GM18873 (cell line): ENCODE data around the gene TTK.

Experiments
- ATAC-seq: cut with Tn5 transposase; IDR thresholded peaks from one replicate; pipeline ENCODE4 v1.9.1; 2021; ENCODE audit warnings: mild to moderate bottlenecking, moderate library complexity, moderate number of reproducible peaks; ENCODE audit not compliant: unreplicated experiment, low FRiP score

Gene TTK

DNA sequence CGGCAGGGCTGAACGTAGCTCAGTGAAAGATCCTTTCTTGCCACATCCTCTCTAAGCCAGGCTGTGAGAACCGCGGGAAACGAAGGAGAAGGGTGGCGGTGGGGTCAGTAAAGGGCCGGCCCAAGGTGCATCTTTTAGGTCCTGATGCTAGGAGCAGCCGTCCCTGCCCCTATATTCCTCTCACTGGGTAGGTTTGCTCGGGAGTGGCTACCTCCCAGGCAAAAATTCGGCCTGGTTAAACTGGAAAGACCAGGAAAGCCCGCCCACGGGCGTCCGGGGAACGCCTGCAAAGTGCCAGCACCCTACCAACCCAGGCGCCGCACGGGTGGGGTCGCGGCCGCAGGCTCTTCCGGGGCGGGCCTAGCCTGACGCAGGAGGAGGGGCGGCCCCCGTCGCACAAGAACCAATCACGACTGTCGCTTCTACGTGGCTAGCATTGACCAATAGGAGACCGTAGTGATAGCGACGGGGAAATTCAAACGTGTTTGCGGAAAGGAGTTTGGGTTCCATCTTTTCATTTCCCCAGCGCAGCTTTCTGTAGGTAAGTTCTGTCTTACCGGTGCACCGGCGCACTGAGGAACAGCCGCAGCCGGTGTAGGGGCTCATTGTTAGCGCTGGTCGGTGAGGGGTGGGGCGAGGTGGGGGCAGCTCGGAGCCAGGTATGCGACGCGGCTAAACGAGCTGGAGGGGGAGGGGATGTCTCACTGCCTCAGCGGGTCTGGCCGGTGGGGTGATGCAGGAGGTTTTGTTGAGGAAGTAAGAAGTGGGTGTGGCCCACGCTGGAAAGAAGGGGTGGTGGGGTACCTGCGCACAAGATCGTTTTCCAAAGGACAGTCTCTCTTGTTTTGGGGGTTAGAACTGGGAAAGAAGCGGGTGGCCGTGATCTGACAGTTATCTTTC lies at the start of gene TTK:
TTK (plus strand) TSS at position 477 of the 900 bp plus-strand sequence. CDS start 1,195 bp downstream, outside the sequence.
- ATAC-seq: peak; percentile 99

GRCh38 chr6:79954849-79955248 lies 49.6 kb upstream of the TTK start:
- no peak for ATAC-seq

GRCh38 chr6:79964607-79965081 lies 39.8 kb upstream of the TTK start:
- ATAC-seq: no peak

GRCh38 chr6:79967178-79967577 lies 37.3 kb upstream of the TTK start:
- ATAC-seq: no peak

- no peak for ATAC-seq
Observed at GRCh38 chr6:79969784-79970183, 34.7 kb upstream of the TTK start.

DNA sequence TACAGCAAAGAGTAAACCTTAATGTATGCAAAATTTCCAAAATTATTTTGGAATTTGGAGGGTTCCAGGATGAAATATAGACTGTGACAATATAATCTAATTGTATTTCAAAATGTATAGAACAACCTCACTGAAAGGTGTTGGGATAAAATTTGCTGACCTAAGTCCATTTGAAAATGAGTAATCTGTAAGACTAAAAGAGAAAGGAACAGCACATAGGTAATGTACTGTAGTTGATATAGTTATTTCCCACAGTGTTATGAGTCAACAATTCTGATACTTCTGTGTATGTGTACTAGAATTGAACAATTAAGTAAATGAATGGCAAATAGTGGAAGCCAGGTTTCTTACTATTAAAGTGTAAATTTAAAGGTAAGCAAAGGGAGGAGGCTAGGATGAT lies 33.3 kb upstream of the TTK start:
- no peak for ATAC-seq

GRCh38 chr6:79981652-79982051 lies 22.8 kb upstream of the TTK start:
- ATAC-seq: no peak

DNA sequence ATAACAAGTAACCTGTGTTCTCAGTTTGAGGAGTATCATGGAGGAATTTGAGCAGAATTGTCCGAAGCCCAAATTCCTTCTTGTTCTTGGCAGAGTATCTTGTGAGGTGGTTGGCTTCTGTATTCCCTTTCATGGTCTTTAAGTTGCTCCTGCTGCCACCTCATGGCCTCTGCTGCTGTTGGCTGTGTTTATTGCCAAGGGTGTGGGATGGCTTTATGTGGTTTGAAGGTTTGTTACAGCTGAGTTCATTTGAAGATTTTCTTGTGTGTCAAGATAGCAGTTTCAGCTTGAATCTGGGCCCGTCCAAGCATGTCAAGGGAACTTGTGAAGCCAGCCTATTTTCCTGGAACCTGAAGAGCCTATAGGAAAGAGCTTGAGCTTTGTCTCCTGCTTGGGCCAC lies 20.2 kb upstream of the TTK start:
- ATAC-seq: no peak

- ATAC-seq: no peak
Observed at GRCh38 chr6:79985128-79985527, 19.3 kb upstream of the TTK start.

- ATAC-seq: no peak
Observed at GRCh38 chr6:79989641-79990040, 14.8 kb upstream of the TTK start.

- no peak for ATAC-seq
Observed at GRCh38 chr6:79993012-79993910, 11.2 kb upstream of the TTK start.

- ATAC-seq: no peak
Observed at GRCh38 chr6:79993911-79994309, 10.5 kb upstream of the TTK start.

DNA sequence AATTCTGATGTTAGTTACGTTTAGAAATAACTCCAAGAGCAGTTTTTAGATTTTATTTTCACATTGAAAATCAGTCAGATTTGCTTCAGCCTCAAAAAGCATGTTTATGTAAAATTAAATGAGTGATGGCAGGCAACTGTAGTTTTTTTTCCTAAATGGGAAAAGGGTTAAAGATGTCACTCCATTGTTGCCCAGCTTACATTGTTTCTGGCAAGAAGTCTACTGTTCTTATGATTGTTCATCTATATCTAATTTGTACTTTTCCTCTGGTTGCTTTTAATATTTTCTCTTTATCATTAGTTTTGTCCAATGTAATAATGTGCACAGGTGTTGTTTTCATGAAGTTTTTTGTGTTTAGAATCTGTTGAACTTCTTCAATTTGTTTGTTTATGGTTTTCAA lies 6.7 kb upstream of the TTK start:
- ATAC-seq: no peak

GRCh38 chr6:80001337-80001736 lies 3.1 kb upstream of the TTK start:
- ATAC-seq: no peak

DNA sequence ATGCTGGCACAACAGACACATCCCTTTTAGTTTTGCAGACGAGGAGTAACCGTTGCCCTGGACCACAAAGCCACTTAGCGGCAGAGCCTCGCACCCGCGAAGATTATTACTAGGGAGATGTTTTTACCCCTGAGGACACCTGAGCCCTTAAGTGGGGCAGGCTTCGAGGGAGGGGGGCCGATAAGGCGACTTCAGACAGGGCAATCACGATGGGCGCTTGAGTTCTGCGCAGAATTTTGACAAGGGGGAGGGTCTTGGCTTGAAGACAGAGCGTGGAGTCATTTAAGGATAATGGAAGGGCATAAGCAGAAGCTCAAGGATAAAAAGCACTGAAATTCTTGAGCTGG lies 650 bp upstream of the TTK start:
- peak; percentile 8 for ATAC-seq

DNA sequence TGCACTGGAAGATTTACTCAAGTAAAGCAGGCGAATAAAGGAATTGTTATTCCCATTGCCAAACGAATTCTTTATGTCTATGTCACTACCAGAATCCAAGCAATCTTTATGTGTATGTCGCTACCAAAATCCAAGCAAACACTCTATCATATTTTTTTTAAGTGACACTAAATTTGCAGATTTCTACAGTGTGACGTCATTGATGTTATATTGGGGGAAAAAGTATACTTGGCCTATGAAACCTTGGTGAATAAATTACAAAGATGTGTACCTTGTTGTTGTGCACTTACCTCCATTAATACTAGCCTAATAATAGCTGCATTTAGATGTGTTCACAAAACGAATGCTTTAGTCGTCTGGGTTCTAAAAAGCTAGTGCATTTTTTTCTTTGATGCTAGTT lies 957 bp downstream of the TTK start:
- ATAC-seq: no peak

DNA sequence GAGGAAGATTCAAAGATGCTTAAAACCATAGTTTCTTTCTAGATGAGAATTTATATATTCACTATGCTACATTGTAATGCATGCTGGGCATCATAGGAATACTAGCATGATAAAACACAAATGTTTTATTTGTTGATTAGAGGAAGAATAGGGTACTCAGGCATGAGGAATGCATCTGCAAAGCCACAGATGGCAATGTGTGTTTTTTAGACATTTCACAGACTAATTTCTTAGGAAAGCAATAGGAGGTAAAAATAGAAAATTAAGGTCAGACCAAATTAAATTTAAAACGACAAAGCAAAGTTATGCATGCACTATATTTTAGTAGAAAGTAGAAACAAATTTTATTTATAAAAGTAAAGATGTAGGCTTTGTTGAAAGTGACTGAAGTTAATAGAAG lies 2.1 kb downstream of the TTK start:
- ATAC-seq: no peak

GRCh38 chr6:80009531-80009930 lies 5.1 kb downstream of the TTK start:
- no peak for ATAC-seq

GRCh38 chr6:80010288-80010687 lies 5.8 kb downstream of the TTK start:
- no peak for ATAC-seq

- no peak for ATAC-seq
Observed at GRCh38 chr6:80015839-80016435, 11.5 kb downstream of the TTK start.
